CD4-positive, alpha-beta memory T cell (primary cell): ENCODE results near the gene SYTL3. TPM values are rescaled to one million over a fixed set of nuclear protein-coding genes. Genes with fewer than 3 reads are reported as not detected.

Source experiments
- CTCF ChIA-PET: fragments of 350-600 bp; sonication (Branson Sonifier 250); formaldehyde crosslinking; loops from one replicate; lab custom pipeline; 2021; ENCODE audit warnings: inconsistent platforms; ENCODE audit not compliant: partially characterized antibody; lab: Charles Lee
- POLR2A ChIA-PET: fragments of 350-600 bp; sonication (Branson Sonifier 250); formaldehyde crosslinking; loops from one replicate; lab custom pipeline; 2021; ENCODE audit not compliant: partially characterized antibody; lab: Charles Lee
- DNase-seq, 5 donors: peaks; one replicate each; pipeline versions ENCODE4 v3.0.0 to v3.0.0-alpha.2; 2020 to 2022; ENCODE audit warnings: mixed read lengths in 1 of 5
- H3K27ac ChIP-seq: one replicate; pipeline ENCODE4 v1.7.0; 2013; ENCODE audit warnings: low read depth, low read length
- H3K27me3 ChIP-seq: 2 replicates; pipeline ENCODE4 v1.7.0; 2013; ENCODE audit warnings: mild to moderate bottlenecking, low read length, moderate library complexity; ENCODE audit not compliant: insufficient read depth
- H3K36me3 ChIP-seq: 2 replicates; pipeline ENCODE4 v1.7.0; 2013; ENCODE audit warnings: mild to moderate bottlenecking, low read length, moderate library complexity; ENCODE audit not compliant: insufficient read depth
- H3K4me1 ChIP-seq: 2 replicates; pipeline ENCODE4 v1.7.0; 2013; ENCODE audit warnings: mild to moderate bottlenecking, low read length, moderate library complexity; ENCODE audit not compliant: insufficient read depth
- H3K4me3 ChIP-seq, 2 donors: one replicate each; pipeline ENCODE4 v1.7.0; 2013; ENCODE audit warnings: low read length in 2 of 2, mild to moderate bottlenecking in 1 of 2
- H3K9me3 ChIP-seq, 2 donors: one replicate each; pipeline ENCODE4 v1.7.0; 2013; ENCODE audit warnings: low read length in 2 of 2, control low read depth in 1 of 2; ENCODE audit not compliant: control insufficient read depth in 1 of 2
- H3K27ac Mint-ChIP-seq, 7 donors: one replicate each; pipeline ENCODE4 v1.8.0; 2020 to 2021; ENCODE audit warnings: mixed read lengths in 7 of 7, mild to moderate bottlenecking in 6 of 7, inconsistent platforms in 3 of 7, moderate library complexity in 3 of 7
- H3K27me3 Mint-ChIP-seq, 2 donors: one replicate each; pipeline ENCODE4 v1.8.0; 2020 to 2021; ENCODE audit warnings: mixed read lengths in 2 of 2
- H3K36me3 Mint-ChIP-seq, 2 donors: one replicate each; pipeline ENCODE4 v1.8.0; 2020 to 2021; ENCODE audit warnings: mixed read lengths in 2 of 2, inconsistent platforms in 1 of 2, mild to moderate bottlenecking in 1 of 2
- H3K4me1 Mint-ChIP-seq, 4 donors: one replicate each; pipeline ENCODE4 v1.8.0; 2020 to 2021; ENCODE audit warnings: mixed read lengths in 4 of 4, mild to moderate bottlenecking in 1 of 4
- H3K4me3 Mint-ChIP-seq, 8 donors: one replicate each; pipeline ENCODE4 v1.8.0; 2020 to 2021; ENCODE audit warnings: mixed read lengths in 8 of 8, mild to moderate bottlenecking in 7 of 8, moderate library complexity in 6 of 8, inconsistent platforms in 3 of 8
- H3K9me3 Mint-ChIP-seq, 8 donors: one replicate each; pipeline ENCODE4 v1.8.0; 2020 to 2021; ENCODE audit warnings: mixed read lengths in 8 of 8, mild to moderate bottlenecking in 5 of 8, inconsistent platforms in 3 of 8, moderate library complexity in 1 of 8
- intact Hi-C: fragments of 100-400 bp; cut with micrococcal nuclease; formaldehyde crosslinking; loops from one replicate; pipeline ENCODE4 v1.15.1; 2023
- polyA plus RNA-seq, 2 donors: library from polyadenylated mRNA; unstranded; fragments of 300-500 nt; fragmentation: Illumina TruSeq; gene quantifications; one replicate each; pipeline ENCODE4 v1.2.3, GENCODE V29; 2021
- total RNA-seq, 2 experiments: library from RNA; stranded (reverse); gene quantifications; one replicate each; pipeline ENCODE4 v1.2.3, GENCODE V29; 2021

Gene SYTL3
- total and polyA plus RNA-seq, 4 experiments from 2014 or later: 11.9 to 24.3 (median 17.8) TPM

DNA sequence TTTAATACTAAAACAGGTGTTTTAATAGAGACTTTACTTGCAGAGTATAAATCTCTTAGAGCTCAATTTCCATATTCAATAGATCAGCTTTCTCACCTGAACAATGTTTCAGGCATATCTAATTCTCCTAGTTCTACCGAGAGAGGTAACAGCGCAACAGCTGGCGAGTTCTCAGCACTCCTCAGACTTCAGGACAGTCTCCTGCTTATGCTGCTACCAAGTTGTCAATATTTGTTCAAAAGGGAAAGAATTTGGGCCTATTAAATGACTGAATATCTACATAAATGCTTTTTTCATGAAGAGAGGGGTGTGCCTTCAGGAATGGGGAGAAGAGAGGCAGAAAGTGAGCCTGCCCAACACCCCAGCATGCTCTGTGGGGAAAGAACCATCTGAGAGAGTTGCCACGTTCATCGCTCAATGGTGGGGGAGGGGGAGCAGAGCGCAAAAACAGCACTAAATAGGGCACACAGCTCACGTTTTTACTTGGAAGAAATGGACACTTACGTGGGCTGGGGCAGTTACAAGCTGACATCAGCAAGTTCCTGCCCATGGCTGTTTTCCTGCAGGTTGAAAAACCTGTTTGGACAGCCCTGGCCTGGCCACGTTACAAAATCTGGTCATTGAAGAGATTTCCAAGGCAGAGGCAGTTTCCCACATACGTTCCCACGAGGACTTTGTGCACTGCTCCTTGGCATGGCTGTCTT lies 131.3 kb downstream of the SYTL3 start:
- Mint-ChIP-seq H3K27ac (peak overlapping the region; percentile 32 to 86 (median 70)), H3K9me3 (no peaks in the 10 kb centered on the region), H3K4me1 (peaks cover 18 to 60% (median 33%) of the 10 kb centered on the region in 4 donors), H3K27me3 (no peaks in the 10 kb centered on the region), H3K4me3 (no peak overlapping the region), H3K36me3 (peaks cover 76 to 92% of the 10 kb centered on the region in 2 donors)
- Histone ChIP-seq H3K9me3 (no peaks in the 10 kb centered on the region), H3K4me3 (no peak overlapping the region), H3K27ac (no peak overlapping the region), H3K36me3 (peaks cover 83% of the 10 kb centered on the region), H3K27me3 (no peaks in the 10 kb centered on the region), H3K4me1 (peaks cover 18% of the 10 kb centered on the region)
- DNase-seq: no peak
- intact Hi-C loops: no loop called here
- POLR2A ChIA-PET: interaction anchor here (0.9 to 2.7 kb wide), 6 partner anchors 8 to 33 kb away, joined by 3 to 10 read pairs (median 4); no protein-coding TSS in a partner anchor
- CTCF ChIA-PET: interaction anchor here (1.4 to 1.7 kb wide), 2 partner anchors 8 to 567 kb away, joined by 3 to 5 read pairs; no protein-coding TSS in a partner anchor

DNA sequence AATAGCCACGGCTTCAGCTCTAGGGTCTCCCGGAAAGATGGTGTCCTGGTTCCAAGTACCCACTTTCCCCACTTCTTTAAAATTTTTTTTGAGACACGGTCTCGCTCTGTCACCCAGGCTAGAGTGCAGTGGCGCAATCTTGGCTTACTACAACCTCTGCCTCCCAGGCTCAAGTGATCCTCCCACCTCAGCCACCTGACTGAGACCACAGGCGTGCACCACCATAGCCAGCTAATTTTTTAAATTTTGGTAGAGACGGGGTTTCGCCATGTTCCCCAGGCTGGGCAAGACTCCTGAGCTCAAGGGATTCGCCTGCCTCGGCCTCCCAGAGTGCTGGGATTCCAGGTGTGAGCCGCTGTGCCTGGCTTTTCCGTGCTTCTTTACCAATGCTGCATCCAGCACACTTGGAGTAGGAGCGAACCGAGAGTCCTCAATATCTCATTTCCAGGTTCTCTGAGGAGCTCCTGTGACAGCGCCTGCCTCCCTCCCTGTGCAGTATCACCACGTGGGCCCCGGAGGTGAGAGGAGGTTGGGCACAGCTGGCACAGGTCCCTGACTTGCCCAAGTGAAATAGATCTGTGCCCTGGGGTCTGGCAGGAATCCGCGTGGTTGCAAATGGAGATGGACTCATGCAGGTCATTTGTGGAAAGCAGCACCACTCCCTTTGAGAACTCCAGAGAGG lies 132.0 kb downstream of the SYTL3 start:
- intact Hi-C loops: no loop called here
- CTCF ChIA-PET: no interaction called here
- H3K9me3 Mint-ChIP-seq: no peaks in the 10 kb centered on the region

DNA sequence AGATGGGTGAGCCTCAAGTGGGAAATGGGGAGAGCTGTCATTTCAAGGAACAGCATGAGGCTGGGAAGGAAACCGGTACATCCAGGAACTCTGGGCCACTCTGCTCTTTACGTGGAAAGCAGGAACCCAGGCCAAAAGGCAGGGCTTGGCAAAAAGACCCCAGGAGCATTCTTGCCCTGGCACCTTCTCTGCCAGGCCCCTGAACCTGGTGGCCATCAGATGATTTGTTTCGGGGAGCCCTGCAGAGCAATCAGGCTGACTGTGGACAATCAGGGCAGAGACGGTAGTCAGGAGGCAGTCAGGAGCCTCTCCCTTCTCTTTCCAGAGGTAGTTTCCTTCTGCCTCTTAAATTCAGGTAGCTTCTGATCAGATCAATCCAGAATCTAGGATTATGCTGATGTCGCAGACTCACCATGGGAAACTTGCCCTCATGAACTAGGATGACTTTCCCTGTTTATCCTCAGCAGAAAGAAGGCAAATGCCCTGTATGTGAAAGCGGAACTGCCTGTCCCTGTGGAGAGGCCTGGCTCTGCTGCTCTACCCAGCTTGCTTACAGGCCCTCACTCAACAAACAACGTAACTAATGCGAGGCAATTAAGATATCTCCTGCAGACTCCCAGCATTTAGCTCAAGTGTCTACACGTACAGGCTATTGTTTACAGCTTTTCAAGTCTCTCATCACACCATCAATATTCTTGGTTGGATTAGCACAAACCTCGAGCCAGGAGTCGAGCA lies 132.7 kb downstream of the SYTL3 start:
- Mint-ChIP-seq H3K27ac (peak overlapping the region; percentile 29 to 86 (median 72)), H3K4me1 (peaks cover 13 to 61% (median 28%) of the 10 kb centered on the region in 4 donors), H3K27me3 (no peaks in the 10 kb centered on the region), H3K4me3 (peak overlapping the region in 2 of 8 donors; percentile 21 to 23), H3K36me3 (peaks cover 74 to 92% of the 10 kb centered on the region in 2 donors), H3K9me3 (peaks cover 0 to 2% (median 0%) of the 10 kb centered on the region in 8 donors)
- no peak overlapping the region for H3K4me3 ChIP-seq
- H3K27ac ChIP-seq: no peak overlapping the region
- H3K27me3 ChIP-seq: no peaks in the 10 kb centered on the region
- DNase-seq: no peak
- H3K4me1 ChIP-seq: peaks cover 18% of the 10 kb centered on the region
- H3K9me3 ChIP-seq: no peaks in the 10 kb centered on the region
- ChIA-PET POLR2A (interaction anchor here (0.6 to 2.3 kb wide), 5 partner anchors 9 to 31 kb away, joined by 3 to 10 read pairs (median 4); no protein-coding TSS in a partner anchor), CTCF (no interaction called here)
- intact Hi-C loops: no loop called here
- peaks cover 83% of the 10 kb centered on the region for H3K36me3 ChIP-seq

More for the DNA sequence above, 132.0 kb downstream of the SYTL3 start:
- Histone ChIP-seq H3K9me3 (no peaks in the 10 kb centered on the region), H3K4me1 (peaks cover 18% of the 10 kb centered on the region), H3K27ac (no peak overlapping the region), H3K36me3 (peaks cover 83% of the 10 kb centered on the region), H3K4me3 (no peak overlapping the region), H3K27me3 (no peaks in the 10 kb centered on the region)
- no peaks in the 10 kb centered on the region for H3K27me3 Mint-ChIP-seq
- H3K4me1 Mint-ChIP-seq: peaks cover 15 to 61% (median 30%) of the 10 kb centered on the region in 4 donors
- peak overlapping the region in 2 of 8 donors; percentile 21 to 23 for H3K4me3 Mint-ChIP-seq
- peaks cover 77 to 92% of the 10 kb centered on the region in 2 donors for H3K36me3 Mint-ChIP-seq
- DNase-seq: no peak
- POLR2A ChIA-PET: interaction anchor here (1.2 to 2.3 kb wide), 4 partner anchors 9 to 32 kb away, joined by 3 to 10 read pairs (median 4); no protein-coding TSS in a partner anchor
- peak overlapping the region in 6 of 7 donors; percentile 11 to 86 (median 74) for H3K27ac Mint-ChIP-seq

DNA sequence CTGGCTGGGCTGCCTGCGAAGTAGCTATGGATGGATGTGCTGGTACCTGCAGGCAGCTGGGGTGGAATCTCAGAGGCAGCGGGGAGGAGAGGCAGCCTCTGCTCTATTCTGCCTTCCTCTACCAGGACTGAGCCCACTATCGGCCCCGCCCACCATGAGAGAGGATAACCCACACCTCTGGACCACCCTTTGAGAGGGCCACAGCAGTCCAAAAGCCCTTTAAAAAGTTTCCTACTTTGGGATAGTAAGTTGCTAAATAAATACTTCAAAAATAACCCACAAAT lies 133.3 kb downstream of the SYTL3 start:
- Mint-ChIP-seq H3K27ac (peak overlapping the region in 3 of 7 donors; percentile 42 to 78 (median 75)), H3K4me3 (no peak overlapping the region), H3K36me3 (peaks cover 76 to 92% of the 10 kb centered on the region in 2 donors), H3K27me3 (no peaks in the 10 kb centered on the region), H3K4me1 (peaks cover 14 to 60% (median 29%) of the 10 kb centered on the region in 4 donors), H3K9me3 (peaks cover 0 to 2% (median 0%) of the 10 kb centered on the region in 8 donors)
- Histone ChIP-seq H3K36me3 (peaks cover 83% of the 10 kb centered on the region), H3K27me3 (no peaks in the 10 kb centered on the region), H3K27ac (no peak overlapping the region), H3K4me3 (no peak overlapping the region), H3K4me1 (peaks cover 18% of the 10 kb centered on the region), H3K9me3 (no peaks in the 10 kb centered on the region)
- intact Hi-C loops: no loop called here
- POLR2A ChIA-PET: interaction anchor here (0.9 to 1.8 kb wide), 2 partner anchors 29 to 31 kb away, joined by 3 to 5 read pairs; no protein-coding TSS in a partner anchor
- CTCF ChIA-PET: no interaction called here
- DNase-seq: no peak

DNA sequence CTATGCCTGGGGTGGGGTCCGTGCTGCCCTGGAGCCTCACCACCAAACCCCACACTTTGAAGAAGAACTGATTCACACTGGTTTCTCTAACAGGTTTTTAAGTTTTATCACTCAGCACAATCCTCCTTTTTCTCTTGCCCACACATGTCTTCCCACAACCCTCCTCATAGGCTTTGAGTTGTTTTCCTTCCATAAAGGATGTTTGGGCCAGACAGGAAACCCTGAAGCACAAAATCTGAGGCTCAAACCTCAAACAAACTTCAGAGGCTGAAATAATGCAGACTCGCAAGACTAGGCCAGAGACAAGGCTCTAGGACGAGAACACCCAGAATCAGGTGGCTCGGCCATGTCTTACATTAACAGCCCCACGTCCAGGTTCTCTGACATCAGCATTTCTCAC lies 134.0 kb downstream of the SYTL3 start:
- ChIA-PET CTCF (interaction anchor here (2.0 kb wide), 1 partner anchor 9 kb away, joined by 6 read pairs; no protein-coding TSS in a partner anchor), POLR2A (interaction anchor here (0.8 to 0.9 kb wide), 2 partner anchors 24 to 28 kb away, joined by 3 read pairs; no protein-coding TSS in a partner anchor)
- H3K36me3 ChIP-seq: peaks cover 85% of the 10 kb centered on the region
- H3K4me1 ChIP-seq: peaks cover 21% of the 10 kb centered on the region
- no peak overlapping the region for H3K4me3 ChIP-seq
- H3K4me1 Mint-ChIP-seq: peaks cover 14 to 55% (median 28%) of the 10 kb centered on the region in 4 donors
- intact Hi-C loops: no loop called here
- DNase-seq: no peak
- no peak overlapping the region for H3K4me3 Mint-ChIP-seq
- H3K36me3 Mint-ChIP-seq: peaks cover 70 to 89% of the 10 kb centered on the region in 2 donors
- H3K27me3 Mint-ChIP-seq: no peaks in the 10 kb centered on the region
- peaks cover 0 to 2% (median 0%) of the 10 kb centered on the region in 8 donors for H3K9me3 Mint-ChIP-seq
- peak overlapping the region in 6 of 7 donors; percentile 34 to 83 (median 66) for H3K27ac Mint-ChIP-seq
- H3K27me3 ChIP-seq: no peaks in the 10 kb centered on the region
- H3K27ac ChIP-seq: no peak overlapping the region
- H3K9me3 ChIP-seq: no peaks in the 10 kb centered on the region

DNA sequence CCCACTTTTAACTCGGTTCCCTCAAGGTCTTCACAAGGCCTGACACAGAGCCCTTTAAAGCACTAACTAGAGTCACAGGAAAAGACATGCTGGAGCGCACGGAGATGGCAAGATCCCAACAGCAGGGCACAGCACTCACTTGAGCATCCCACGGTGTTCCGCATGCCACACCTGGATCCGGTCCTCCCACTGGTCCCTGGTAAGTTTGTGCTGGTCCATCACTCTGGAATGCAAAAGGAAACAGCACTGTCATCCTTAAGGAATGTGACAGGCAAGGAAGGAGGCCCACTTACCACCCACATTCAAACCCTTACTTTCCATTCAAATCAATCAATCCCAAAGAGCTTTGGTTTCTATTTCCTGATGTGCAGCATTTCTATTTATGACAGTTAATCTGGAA lies 134.7 kb downstream of the SYTL3 start:
- Mint-ChIP-seq H3K4me1 (peaks cover 16 to 57% (median 30%) of the 10 kb centered on the region in 4 donors), H3K9me3 (peaks cover 0 to 2% (median 0%) of the 10 kb centered on the region in 8 donors), H3K36me3 (peaks cover 70 to 90% of the 10 kb centered on the region in 2 donors), H3K27ac (peak overlapping the region in 6 of 7 donors; percentile 25 to 82 (median 50)), H3K4me3 (no peak overlapping the region), H3K27me3 (no peaks in the 10 kb centered on the region)
- peaks cover 27% of the 10 kb centered on the region for H3K4me1 ChIP-seq
- no peak for DNase-seq
- intact Hi-C loops: no loop called here
- no peak overlapping the region for H3K4me3 ChIP-seq
- no peaks in the 10 kb centered on the region for H3K9me3 ChIP-seq
- ChIA-PET POLR2A (interaction anchor here (0.8 to 1.8 kb wide), 4 partner anchors 23 to 85 kb away, joined by 3 to 12 read pairs (median 4); partner anchors contain the start of gene EZR), CTCF (interaction anchor here (1.2 to 2.0 kb wide), 2 partner anchors 8 to 174 kb away, joined by 3 to 6 read pairs; no protein-coding TSS in a partner anchor)
- H3K36me3 ChIP-seq: peaks cover 80% of the 10 kb centered on the region
- H3K27ac ChIP-seq: no peak overlapping the region
- no peaks in the 10 kb centered on the region for H3K27me3 ChIP-seq
